GM21515 (cell line): ENCODE measurements around the gene ITGB3.

Experiments used
- ATAC-seq: cut with Tn5 transposase; IDR thresholded peaks from one replicate; pipeline ENCODE4 v1.9.1; 2021; ENCODE audit not compliant: unreplicated experiment

Gene ITGB3

GRCh38 chr17:47325176-47325575, 71.5 kb downstream of the ITGB3 start:
- ATAC-seq: no peak

- no peak for ATAC-seq
These were observed 76.9 kb downstream of the ITGB3 start for GRCh38 chr17:47330548-47330947.

- no peak for ATAC-seq
These were observed 78.7 kb downstream of the ITGB3 start for GRCh38 chr17:47332287-47332686.

GRCh38 chr17:47335101-47335936, 81.7 kb downstream of the ITGB3 start:
- ATAC-seq: no peak

GRCh38 chr17:47338026-47338425, 84.4 kb downstream of the ITGB3 start:
- ATAC-seq: no peak

GRCh38 chr17:47352848-47353247, 99.2 kb downstream of the ITGB3 start:
- no peak for ATAC-seq

GRCh38 chr17:47358652-47359051, 105.0 kb downstream of the ITGB3 start:
- no peak for ATAC-seq
